Gastroesophageal sphincter (tissue), 4 donors: ENCODE data around the gene AKR1B1. TPM values are rescaled to one million over a fixed set of nuclear protein-coding genes. Genes with fewer than 3 reads are reported as not detected.

Source experiments
- ATAC-seq: fragments of 150-250 bp; one replicate; pipeline ENCODE4 v1.9.1; 2016; ENCODE audit warnings: mild to moderate bottlenecking, moderate library complexity
- H3K27ac ChIP-seq, 4 donors: fragments of 200-600 bp; sonication (generic) in 3 of 4; 1 replicate in 3 of 4; 2 replicates in 1 of 4; pipeline ENCODE4 v1.5.1; 2016 to 2019
- H3K27me3 ChIP-seq: fragments of 200-600 bp; sonication (generic); one replicate; pipeline ENCODE4 v1.5.1; 2019
- H3K36me3 ChIP-seq, 2 donors: fragments of 200-600 bp; sonication (generic); one replicate each; pipeline ENCODE4 v1.5.1; 2019; ENCODE audit warnings: control low read depth in 1 of 2
- H3K4me1 ChIP-seq, 3 donors: fragments of 200-600 bp; sonication (generic); 1 replicate in 2 of 3; 2 replicates in 1 of 3; pipeline ENCODE4 v1.5.1; 2016 to 2019; ENCODE audit warnings: control low read depth in 2 of 3
- H3K4me3 ChIP-seq, 2 donors: fragments of 200-600 bp; sonication (generic); one replicate each; pipeline ENCODE4 v1.5.1; 2019; ENCODE audit warnings: mild to moderate bottlenecking in 1 of 2, moderate library complexity in 1 of 2
- H3K9me3 ChIP-seq, 3 donors: fragments of 200-600 bp; sonication (generic); one replicate each; pipeline ENCODE4 v1.5.1; 2017 to 2019; ENCODE audit warnings: control low read depth in 2 of 3
- EP300 ChIP-seq: sonication (generic); formaldehyde crosslinking; IDR thresholded peaks from one replicate; pipeline ENCODE4 v1.6.1; 2017; ENCODE audit warnings: antibody characterized with exemption, mild to moderate bottlenecking
- POLR2A ChIP-seq, 2 donors: fragments of 450-650 bp; IDR thresholded peaks; one replicate each; pipeline ENCODE4 v1.6.1; 2017; ENCODE audit warnings: antibody characterized with exemption in 2 of 2, mild to moderate bottlenecking in 2 of 2, moderate library complexity in 1 of 2
- POLR2AphosphoS5 ChIP-seq: sonication (generic); formaldehyde crosslinking; IDR thresholded peaks from one replicate; pipeline ENCODE4 v1.6.1; 2017; ENCODE audit warnings: antibody characterized with exemption
- WGBS, 2 donors: methylation state at CpG; one replicate each; pipeline ENCODE4 v1.1.5; 2018; ENCODE audit warnings: low coverage in 1 of 2; 5-methylcytosine and 5-hydroxymethylcytosine counted together
- total RNA-seq, 4 donors: library from RNA; depleted of rRNA; stranded (reverse); fragments of >200 nt; gene quantifications; one replicate each; pipeline ENCODE4 v1.1.0, GENCODE V29; 2016
- TF ChIP-seq, protein P1 (sequence below), 4 experiments: fragments of 200-600 bp in 2 of 4; fragments of 450-650 bp in 2 of 4; sonication (generic) in 1 of 4; IDR thresholded peaks; one replicate each; pipeline ENCODE4 v1.5.1; 2017 to 2019; ENCODE audit warnings: antibody characterized with exemption in 4 of 4, mild to moderate bottlenecking in 2 of 4, moderate library complexity in 2 of 4

Gene AKR1B1
- total RNA-seq, 4 donors from 2014 or later, result 34.1 to 55.2 (median 41.1) TPM

DNA sequence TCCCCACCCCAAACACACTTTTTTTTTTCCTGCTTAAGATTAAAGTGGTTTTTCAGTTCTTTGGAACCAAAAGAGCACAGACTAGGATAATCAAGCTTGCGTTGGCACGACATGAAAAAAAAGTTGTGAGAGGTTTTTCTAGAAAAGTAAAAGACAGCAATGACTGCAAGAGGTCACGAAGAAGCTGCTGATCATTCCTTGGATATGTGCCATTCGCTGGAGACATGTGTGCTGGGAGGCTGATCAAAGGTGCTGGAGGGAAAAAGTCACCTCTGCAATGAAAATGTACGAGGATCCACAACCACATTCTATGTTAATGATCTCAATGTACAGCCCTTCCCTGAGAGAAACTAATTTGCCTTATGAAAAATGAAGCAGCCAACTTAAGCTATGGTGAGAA, 5.4 kb downstream of the AKR1B1 start:
- WGBS, 2 donors, result 59 to 88% methylated on average over 3 to 5 of the region's 5 CpGs
- Histone ChIP-seq H3K4me1 (peaks cover 0 to 64% (median 14%) of the 10 kb centered on the region in 3 donors), H3K4me3 (no peak overlapping the region), H3K9me3 (no peaks in the 10 kb centered on the region), H3K27ac (peak overlapping the region in 2 of 4 donors; percentile 11 to 42), H3K36me3 (peaks cover 0 to 42% of the 10 kb centered on the region in 2 donors), H3K27me3 (no peaks in the 10 kb centered on the region)
- no peak for ATAC-seq
- no peak for TF ChIP-seq EP300
- no peak for TF ChIP-seq POLR2A (IDR thresholded peaks at IDR 0.05)
- TF ChIP-seq, protein P1, sequence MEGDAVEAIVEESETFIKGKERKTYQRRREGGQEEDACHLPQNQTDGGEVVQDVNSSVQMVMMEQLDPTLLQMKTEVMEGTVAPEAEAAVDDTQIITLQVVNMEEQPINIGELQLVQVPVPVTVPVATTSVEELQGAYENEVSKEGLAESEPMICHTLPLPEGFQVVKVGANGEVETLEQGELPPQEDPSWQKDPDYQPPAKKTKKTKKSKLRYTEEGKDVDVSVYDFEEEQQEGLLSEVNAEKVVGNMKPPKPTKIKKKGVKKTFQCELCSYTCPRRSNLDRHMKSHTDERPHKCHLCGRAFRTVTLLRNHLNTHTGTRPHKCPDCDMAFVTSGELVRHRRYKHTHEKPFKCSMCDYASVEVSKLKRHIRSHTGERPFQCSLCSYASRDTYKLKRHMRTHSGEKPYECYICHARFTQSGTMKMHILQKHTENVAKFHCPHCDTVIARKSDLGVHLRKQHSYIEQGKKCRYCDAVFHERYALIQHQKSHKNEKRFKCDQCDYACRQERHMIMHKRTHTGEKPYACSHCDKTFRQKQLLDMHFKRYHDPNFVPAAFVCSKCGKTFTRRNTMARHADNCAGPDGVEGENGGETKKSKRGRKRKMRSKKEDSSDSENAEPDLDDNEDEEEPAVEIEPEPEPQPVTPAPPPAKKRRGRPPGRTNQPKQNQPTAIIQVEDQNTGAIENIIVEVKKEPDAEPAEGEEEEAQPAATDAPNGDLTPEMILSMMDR (IDR thresholded peaks at IDR 0.05), result no peak
- no peak for TF ChIP-seq POLR2AphosphoS5

GRCh38 chr7:134452991-134453473, 5.9 kb downstream of the AKR1B1 start:
- Histone ChIP-seq H3K27ac (peak overlapping the region in 3 of 4 donors; percentile 11 to 42 (median 22)), H3K9me3 (no peaks in the 10 kb centered on the region), H3K27me3 (no peaks in the 10 kb centered on the region), H3K4me3 (no peak overlapping the region), H3K4me1 (peaks cover 0 to 61% (median 14%) of the 10 kb centered on the region in 3 donors), H3K36me3 (peaks cover 0 to 47% of the 10 kb centered on the region in 2 donors)
- 57 to 80% methylated on average over 1 to 3 of the region's 7 CpGs for WGBS, 2 donors
- TF ChIP-seq, protein P1 (IDR thresholded peaks at IDR 0.05), result no peak
- no peak for TF ChIP-seq EP300
- no peak for TF ChIP-seq POLR2A (IDR thresholded peaks at IDR 0.05)
- no peak for TF ChIP-seq POLR2AphosphoS5
- no peak for ATAC-seq

DNA sequence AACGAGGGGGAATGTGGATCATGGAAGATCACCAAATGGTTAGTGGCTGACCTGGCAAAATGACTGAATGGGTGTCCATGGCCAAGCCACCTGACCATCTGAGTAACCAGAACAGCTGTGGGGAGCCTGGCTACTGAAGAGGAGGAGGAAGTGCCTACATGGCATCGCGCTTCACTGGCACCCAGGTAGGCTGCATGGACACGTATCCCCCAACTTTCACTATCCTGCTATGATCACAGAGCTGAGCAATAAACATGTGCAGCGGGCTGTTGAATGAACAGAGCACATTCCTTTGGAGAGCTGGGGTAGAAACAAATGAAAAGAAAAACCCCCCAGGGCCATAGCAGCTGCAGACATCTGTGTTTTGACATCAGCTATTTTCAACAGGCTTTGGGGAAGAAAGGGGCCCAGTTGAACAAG, 6.5 kb downstream of the AKR1B1 start:
- TF ChIP-seq POLR2A (IDR thresholded peaks at IDR 0.05) (no peak), EP300 (no peak), POLR2AphosphoS5 (no peak)
- TF ChIP-seq, protein P1 (IDR thresholded peaks at IDR 0.05), result no peak
- Histone ChIP-seq H3K9me3 (no peaks in the 10 kb centered on the region), H3K27me3 (no peaks in the 10 kb centered on the region), H3K4me3 (no peak overlapping the region), H3K36me3 (peaks cover 0 to 53% of the 10 kb centered on the region in 2 donors), H3K27ac (peak overlapping the region in 1 of 4 donors; percentile 11), H3K4me1 (peaks cover 0 to 55% (median 14%) of the 10 kb centered on the region in 3 donors)
- no peak for ATAC-seq
- WGBS, 2 donors, result 71% methylated on average over 5 of the region's 5 CpGs; no CpG with 5 or more reads in 1 of the 2 donors

DNA sequence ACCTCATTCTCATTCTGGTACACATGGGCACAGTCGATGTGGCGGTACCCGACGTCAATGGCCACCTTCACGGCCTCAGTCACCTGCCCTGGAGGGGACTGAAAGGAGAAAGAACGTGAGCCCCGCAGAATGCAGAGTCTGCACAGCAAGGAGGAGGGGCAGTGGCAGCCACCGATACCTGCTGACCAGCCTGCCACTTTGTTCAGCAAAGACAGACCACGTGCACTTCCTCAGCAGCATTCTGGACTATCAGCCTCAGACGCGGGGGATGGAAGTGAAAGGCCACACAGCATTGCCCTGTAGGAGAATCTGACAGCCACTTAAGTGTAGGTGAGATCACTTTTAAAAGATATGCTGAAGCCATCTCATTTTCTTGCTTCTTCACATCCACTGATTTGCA, 7.2 kb downstream of the AKR1B1 start:
- peaks cover 0 to 60% of the 10 kb centered on the region in 2 donors for H3K36me3 ChIP-seq

More for the DNA sequence above, 7.2 kb downstream of the AKR1B1 start:
- Histone ChIP-seq H3K9me3 (no peaks in the 10 kb centered on the region), H3K4me1 (peaks cover 0 to 48% (median 14%) of the 10 kb centered on the region in 3 donors), H3K4me3 (no peak overlapping the region), H3K27ac (no peak overlapping the region), H3K27me3 (no peaks in the 10 kb centered on the region)
- no peak for ATAC-seq
- WGBS, 2 donors, result 42 to 89% methylated on average over 3 to 7 of the region's 11 CpGs
- TF ChIP-seq POLR2A (IDR thresholded peaks at IDR 0.05) (no peak), EP300 (no peak), POLR2AphosphoS5 (no peak)
- TF ChIP-seq, protein P1 (IDR thresholded peaks at IDR 0.05), result no peak
